ENCODE data around the gene E4F1.

GRCh38 chr16:2179107-2179501 lies 44.3 kb upstream of the E4F1 start:
- TF ChIP-seq GATA2 (IDR thresholded peaks at IDR 0.05; ENCODE audit: low read depth, low read length) (no peak), GATA3 (IDR thresholded peaks at IDR 0.05; ENCODE audit: low read depth, low read length) (no peak)

Data from SH-SY5Y (cell line).